Upper lobe of left lung (tissue), 4 donors: ENCODE results near the gene TPRG1.

Source experiments
- CTCF ChIP-seq, 6 experiments: fragments of 450-650 bp in 4 of 6; fragments of 200-600 bp in 2 of 6; sonication (generic) in 2 of 6; IDR thresholded peaks; one replicate each; pipeline ENCODE4 v1.5.1; 2016 to 2019; ENCODE audit warnings: antibody characterized with exemption in 6 of 6
- EP300 ChIP-seq, 4 donors: sonication (generic); formaldehyde crosslinking; IDR thresholded peaks; one replicate each; pipeline ENCODE4 v1.5.1; 2017; ENCODE audit warnings: antibody characterized with exemption in 4 of 4, control low read depth in 2 of 4
- POLR2A ChIP-seq, 4 donors: fragments of 450-650 bp; IDR thresholded peaks; one replicate each; pipeline ENCODE4 v1.5.1; 2016 to 2017; ENCODE audit warnings: antibody characterized with exemption in 4 of 4, mild to moderate bottlenecking in 2 of 4

GRCh38 chr3:189122110-189122509 is 49.7 kb upstream of the TPRG1 start:
- TF ChIP-seq CTCF (IDR thresholded peaks at IDR 0.05) (no peak), EP300 (IDR thresholded peaks at IDR 0.05) (no peak), POLR2A (IDR thresholded peaks at IDR 0.05) (no peak)
